HEK293 (cell line): Measurements from ENCODE around the gene ZMYM4.

Experiments
- CTCF ChIA-PET: fragments of 350-600 bp; formaldehyde crosslinking; extraction: SDS; loops from one replicate; lab custom pipeline; 2021; ENCODE audit warnings: antibody characterized with exemption; lab: Yijun Ruan, JAX
- POLR2A ChIA-PET: fragments of 300-600 bp; formaldehyde crosslinking; extraction: SDS; loops from one replicate; lab custom pipeline; 2020; ENCODE audit warnings: antibody characterized with exemption, inconsistent platforms; lab: Yijun Ruan, JAX
- H3K27ac ChIP-seq: fragments of 200-500 bp; sonication (Bioruptor generic); 2 replicates; pipeline ENCODE4 v1.5.1; 2014; ENCODE audit warnings: low read depth, low read length, control low read depth, inconsistent platforms; ENCODE audit errors: extremely low read depth
- H3K36me3 ChIP-seq, 2 experiments: fragments of 200-500 bp in 1 of 2; sonication (Bioruptor generic) in 1 of 2; 1 replicate in 1 of 2; 2 replicates in 1 of 2; pipeline ENCODE4 v1.5.1; 2014 to 2017; ENCODE audit warnings: inconsistent platforms in 2 of 2, low read length in 2 of 2; ENCODE audit not compliant: control insufficient read depth in 2 of 2, insufficient read depth in 1 of 2
- H3K4me1 ChIP-seq: fragments of 200-500 bp; sonication (Bioruptor generic); 2 replicates; pipeline ENCODE4 v1.5.1; 2014; ENCODE audit warnings: mild to moderate bottlenecking, low read length, inconsistent platforms; ENCODE audit not compliant: control insufficient read depth, insufficient read depth
- H3K4me3 ChIP-seq: 2 replicates; pipeline ENCODE4 v1.5.1; 2011; ENCODE audit warnings: low read depth, mild to moderate bottlenecking, control low read depth, low read length, moderate library complexity
- H3K9me3 ChIP-seq: fragments of 200-500 bp; sonication (Bioruptor generic); 2 replicates; pipeline ENCODE4 v1.5.1; 2014; ENCODE audit warnings: low read depth, low read length, inconsistent platforms; ENCODE audit not compliant: control insufficient read depth, insufficient read depth
- KLF7 ChIP-seq: fragments of 450-650 bp; formaldehyde crosslinking; IDR thresholded peaks from 2 replicates; pipeline ENCODE4 v1.5.1; 2016; ENCODE audit warnings: missing biosample characterization, missing genetic modification characterization, borderline replicate concordance
- OVOL3 ChIP-seq: fragments of 450-650 bp; formaldehyde crosslinking; IDR thresholded peaks from 2 replicates; pipeline ENCODE4 v1.5.1; 2016; ENCODE audit warnings: missing biosample characterization, missing genetic modification characterization
- PRDM6 ChIP-seq: fragments of 450-650 bp; formaldehyde crosslinking; IDR thresholded peaks from 2 replicates; pipeline ENCODE4 v1.5.1; 2017; ENCODE audit warnings: missing biosample characterization, missing genetic modification characterization
- ZBTB49 ChIP-seq: fragments of 450-650 bp; formaldehyde crosslinking; IDR thresholded peaks from 2 replicates; pipeline ENCODE4 v1.5.1; 2016; ENCODE audit warnings: missing biosample characterization, missing genetic modification characterization, low read depth
- ZNF140 ChIP-seq: fragments of 450-650 bp; formaldehyde crosslinking; IDR thresholded peaks from 2 replicates; pipeline ENCODE4 v1.5.1; 2016; ENCODE audit warnings: missing biosample characterization, missing genetic modification characterization
- ZNF362 ChIP-seq: fragments of 450-650 bp; formaldehyde crosslinking; IDR thresholded peaks from 2 replicates; pipeline ENCODE4 v1.5.1; 2016; ENCODE audit warnings: missing biosample characterization, missing genetic modification characterization
- ZNF398 ChIP-seq: fragments of 450-650 bp; formaldehyde crosslinking; IDR thresholded peaks from 2 replicates; pipeline ENCODE4 v1.5.1; 2017; ENCODE audit warnings: missing biosample characterization, missing genetic modification characterization
- ZNF449 ChIP-seq: fragments of 450-650 bp; formaldehyde crosslinking; IDR thresholded peaks from 2 replicates; pipeline ENCODE4 v1.5.1; 2017; ENCODE audit warnings: missing biosample characterization, mild to moderate bottlenecking, missing genetic modification characterization, moderate library complexity
- ZNF621 ChIP-seq: fragments of 450-650 bp; formaldehyde crosslinking; IDR thresholded peaks from 2 replicates; pipeline ENCODE4 v1.5.1; 2017; ENCODE audit warnings: missing biosample characterization, missing genetic modification characterization
- ZNF785 ChIP-seq: fragments of 450-650 bp; formaldehyde crosslinking; IDR thresholded peaks from 2 replicates; pipeline ENCODE4 v1.5.1; 2016; ENCODE audit warnings: missing biosample characterization, missing genetic modification characterization
- TF ChIP-seq, protein P1 (sequence below): fragments of 450-650 bp; formaldehyde crosslinking; IDR thresholded peaks from 2 replicates; pipeline ENCODE4 v1.5.1; 2016; ENCODE audit warnings: missing biosample characterization, missing genetic modification characterization

ZMYM4 gene

GRCh38 chr1:35369922-35370671 is 101.6 kb downstream of the ZMYM4 start:
- H3K9me3 ChIP-seq, result no peaks in the 10 kb centered on the region
- peaks cover 0 to 23% of the 10 kb centered on the region in 2 experiments; a peak in 2 of 3 replicates for H3K36me3 ChIP-seq
- no peaks in the 10 kb centered on the region for H3K4me1 ChIP-seq
- ChIA-PET CTCF (no interaction called here), POLR2A (interaction anchor here (0.6 to 1.2 kb wide), 2 partner anchors 102 to 683 kb away, joined by 3 to 4 read pairs; partner anchors contain the start of gene ZMYM4)
- no peak overlapping the region for H3K27ac ChIP-seq
- no peak overlapping the region for H3K4me3 ChIP-seq
- peak; percentile 79 for TF ChIP-seq ZNF362 (tag by site-specific recombination)
- 0 out of 2 replicates have a peak, but pooled peaks have one; percentile 40 for TF ChIP-seq ZNF140 (tag by site-specific recombination)
- no peak for TF ChIP-seq ZNF785

DNA sequence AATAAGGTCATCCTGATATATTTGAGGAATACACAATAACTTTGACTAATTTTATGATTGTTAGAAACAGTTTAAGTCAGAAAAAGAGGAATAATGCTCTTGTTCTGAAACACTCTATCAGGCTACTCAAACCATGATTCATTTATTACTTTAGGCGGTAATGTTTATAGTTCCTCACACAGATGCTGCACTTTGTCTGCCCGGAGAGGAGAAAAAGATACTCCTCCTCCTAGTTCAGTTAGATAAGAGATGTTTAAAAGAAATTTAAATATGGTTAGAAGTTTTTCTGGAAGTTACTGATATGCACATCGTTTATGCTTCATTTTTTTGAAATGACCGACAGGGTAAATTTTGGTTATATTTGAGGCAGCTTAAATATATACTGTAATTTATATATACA is 103.0 kb downstream of the ZMYM4 start:
- ChIA-PET POLR2A (no interaction called here), CTCF (interaction anchor here (0.7 kb wide), 2 partner anchors 45 to 112 kb away, joined by 3 to 4 read pairs; no protein-coding TSS in a partner anchor)
- Histone ChIP-seq H3K27ac (no peak overlapping the region), H3K9me3 (no peaks in the 10 kb centered on the region), H3K4me3 (no peak overlapping the region), H3K4me1 (no peaks in the 10 kb centered on the region), H3K36me3 (peaks cover 0 to 27% of the 10 kb centered on the region in 2 experiments; a peak in 2 of 3 replicates)
- TF ChIP-seq PRDM6 (tag by site-specific recombination) (0 out of 2 replicates have a peak, but pooled peaks have one; percentile 32), KLF7 (tag by site-specific recombination) (no peak)

DNA sequence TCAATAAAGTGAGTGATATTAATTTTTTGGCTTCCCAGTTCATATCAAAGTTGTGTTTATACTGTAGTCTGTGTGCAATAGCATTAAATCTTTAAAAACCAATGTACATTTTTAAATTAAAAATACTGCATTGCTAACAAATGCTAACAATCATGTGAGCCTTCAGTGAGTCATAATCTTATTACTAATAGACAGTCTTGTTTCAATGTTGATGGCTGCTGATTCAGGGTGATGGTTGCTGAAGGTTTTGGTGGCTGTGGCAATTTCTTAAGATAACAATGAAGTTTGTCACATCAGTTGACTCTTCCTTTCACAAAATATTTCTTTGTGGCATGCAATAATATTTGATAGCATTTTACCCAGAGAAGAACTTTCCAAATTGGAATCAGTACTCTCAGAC is 109.0 kb downstream of the ZMYM4 start:
- H3K9me3 ChIP-seq, result no peaks in the 10 kb centered on the region
- ChIA-PET POLR2A (no interaction called here), CTCF (interaction anchor here (1.2 kb wide), 1 partner anchor 26 kb away, joined by 3 read pairs; no protein-coding TSS in a partner anchor)
- TF ChIP-seq OVOL3 (tag by site-specific recombination) (no peak), ZBTB49 (tag by site-specific recombination) (no peak), ZNF398 (no peak), ZNF449 (no peak), ZNF621 (tag by site-specific recombination) (no peak)
- TF ChIP-seq, protein P1, sequence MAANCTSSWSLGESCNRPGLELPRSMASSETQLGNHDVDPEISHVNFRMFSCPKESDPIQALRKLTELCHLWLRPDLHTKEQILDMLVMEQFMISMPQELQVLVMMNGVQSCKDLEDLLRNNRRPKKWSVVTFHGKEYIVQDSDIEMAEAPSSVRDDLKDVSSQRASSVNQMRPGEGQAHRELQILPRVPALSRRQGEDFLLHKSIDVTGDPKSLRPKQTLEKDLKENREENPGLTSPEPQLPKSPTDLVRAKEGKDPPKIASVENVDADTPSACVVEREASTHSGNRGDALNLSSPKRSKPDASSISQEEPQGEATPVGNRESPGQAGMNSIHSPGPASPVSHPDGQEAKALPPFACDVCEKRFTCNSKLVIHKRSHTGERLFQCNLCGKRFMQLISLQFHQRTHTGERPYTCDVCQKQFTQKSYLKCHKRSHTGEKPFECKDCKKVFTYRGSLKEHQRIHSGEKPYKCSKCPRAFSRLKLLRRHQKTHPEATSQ, result no peak
- H3K4me3 ChIP-seq, result no peak overlapping the region
- H3K27ac ChIP-seq, result no peak overlapping the region
- H3K36me3 ChIP-seq, result peaks cover 3 to 39% of the 10 kb centered on the region in 2 experiments; a peak in 2 of 3 replicates
- H3K4me1 ChIP-seq, result no peaks in the 10 kb centered on the region
